Cardiac fibroblast (primary cell): Measurements from ENCODE around the gene TPP1.

ENCODE experiments used
- DNase-seq, 2 donors: peaks; one replicate each; pipeline versions ENCODE4 v3.0.0 to v3.0.0-alpha.2; 2010; ENCODE audit warnings: low read depth in 2 of 2
- H3K4me3 ChIP-seq, 2 donors: replicated peaks in 1 of 2; 1 replicate in 1 of 2; 2 replicates in 1 of 2; pipeline ENCODE4 v1.5.1; 2011; ENCODE audit warnings: low read depth in 2 of 2, low read length in 2 of 2, mild to moderate bottlenecking in 2 of 2, moderate library complexity in 1 of 2
- TF ChIP-seq, protein P1 (sequence below): IDR thresholded peaks from one replicate; pipeline ENCODE4 v1.5.1; 2011; ENCODE audit warnings: low read depth, mild to moderate bottlenecking, low read length, inconsistent platforms

Gene TPP1

DNA sequence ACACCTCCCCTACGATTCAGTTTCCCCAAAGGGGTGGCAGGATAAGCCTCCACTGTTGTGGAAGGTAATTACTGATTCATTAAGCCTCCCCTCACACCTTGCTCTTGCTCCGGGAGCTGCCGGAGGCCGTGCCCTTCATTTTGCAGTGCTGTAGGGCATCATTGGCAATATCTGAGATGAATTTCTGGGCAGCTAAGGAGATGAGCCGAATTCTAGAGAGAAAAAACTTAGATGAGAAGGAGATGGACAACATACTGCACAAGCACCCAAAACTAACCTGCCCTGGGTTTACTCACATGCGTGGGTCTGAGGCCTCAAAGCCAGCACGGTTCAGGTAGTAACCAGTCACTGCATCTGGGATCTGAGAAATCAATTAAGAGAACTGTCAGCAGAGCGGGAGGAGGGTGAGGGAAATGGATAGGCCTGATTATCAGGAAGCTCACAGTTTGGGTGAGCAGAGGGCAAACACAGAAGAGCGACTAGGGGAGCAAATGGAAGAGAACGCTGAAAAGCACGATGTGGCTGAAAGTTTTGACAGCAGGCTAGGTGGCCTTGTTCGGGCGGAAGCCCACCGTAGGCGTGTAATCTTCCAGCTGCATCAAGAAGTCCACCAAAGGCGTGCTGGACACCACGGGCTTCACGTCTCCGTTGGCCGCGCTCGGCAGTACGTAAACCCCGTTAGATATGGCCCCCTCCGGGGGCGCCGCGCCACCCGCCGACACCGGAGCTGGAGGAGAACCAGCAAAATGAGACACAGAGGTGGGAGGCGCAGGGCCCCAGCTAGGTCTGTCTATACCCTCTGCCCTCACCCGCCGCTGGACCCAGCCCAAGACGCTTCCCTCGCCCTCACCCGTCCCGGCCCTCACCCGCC, 7.9 kb downstream of the TPP1 start:
- peak overlapping the region; percentile 65 to 75 for H3K4me3 ChIP-seq
- TF ChIP-seq, protein P1, sequence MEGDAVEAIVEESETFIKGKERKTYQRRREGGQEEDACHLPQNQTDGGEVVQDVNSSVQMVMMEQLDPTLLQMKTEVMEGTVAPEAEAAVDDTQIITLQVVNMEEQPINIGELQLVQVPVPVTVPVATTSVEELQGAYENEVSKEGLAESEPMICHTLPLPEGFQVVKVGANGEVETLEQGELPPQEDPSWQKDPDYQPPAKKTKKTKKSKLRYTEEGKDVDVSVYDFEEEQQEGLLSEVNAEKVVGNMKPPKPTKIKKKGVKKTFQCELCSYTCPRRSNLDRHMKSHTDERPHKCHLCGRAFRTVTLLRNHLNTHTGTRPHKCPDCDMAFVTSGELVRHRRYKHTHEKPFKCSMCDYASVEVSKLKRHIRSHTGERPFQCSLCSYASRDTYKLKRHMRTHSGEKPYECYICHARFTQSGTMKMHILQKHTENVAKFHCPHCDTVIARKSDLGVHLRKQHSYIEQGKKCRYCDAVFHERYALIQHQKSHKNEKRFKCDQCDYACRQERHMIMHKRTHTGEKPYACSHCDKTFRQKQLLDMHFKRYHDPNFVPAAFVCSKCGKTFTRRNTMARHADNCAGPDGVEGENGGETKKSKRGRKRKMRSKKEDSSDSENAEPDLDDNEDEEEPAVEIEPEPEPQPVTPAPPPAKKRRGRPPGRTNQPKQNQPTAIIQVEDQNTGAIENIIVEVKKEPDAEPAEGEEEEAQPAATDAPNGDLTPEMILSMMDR: no peak
- DNase-seq: peak; percentile 33 to 39

DNA sequence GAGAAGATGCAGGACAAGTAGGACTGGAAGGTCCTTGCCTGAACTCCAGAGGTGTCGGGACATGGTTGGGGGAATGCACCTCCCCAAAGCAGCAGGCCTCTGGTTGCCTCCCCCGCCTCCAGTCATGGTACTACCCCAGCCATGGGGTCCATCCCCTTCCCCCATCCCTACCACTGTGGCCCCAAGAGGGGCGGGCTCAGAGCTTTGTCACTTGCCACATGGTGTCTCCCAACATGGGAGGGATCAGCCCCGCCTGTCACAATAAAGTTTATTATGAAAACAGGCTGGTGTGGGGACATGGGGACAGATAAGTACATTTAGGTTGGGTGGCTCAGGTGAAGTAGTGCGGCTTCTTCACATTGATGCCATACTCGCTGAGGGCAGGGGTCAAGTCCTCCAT, 8.6 kb downstream of the TPP1 start:
- H3K4me3 ChIP-seq: no peak overlapping the region
- TF ChIP-seq, protein P1: no peak
- no peak for DNase-seq

DNA sequence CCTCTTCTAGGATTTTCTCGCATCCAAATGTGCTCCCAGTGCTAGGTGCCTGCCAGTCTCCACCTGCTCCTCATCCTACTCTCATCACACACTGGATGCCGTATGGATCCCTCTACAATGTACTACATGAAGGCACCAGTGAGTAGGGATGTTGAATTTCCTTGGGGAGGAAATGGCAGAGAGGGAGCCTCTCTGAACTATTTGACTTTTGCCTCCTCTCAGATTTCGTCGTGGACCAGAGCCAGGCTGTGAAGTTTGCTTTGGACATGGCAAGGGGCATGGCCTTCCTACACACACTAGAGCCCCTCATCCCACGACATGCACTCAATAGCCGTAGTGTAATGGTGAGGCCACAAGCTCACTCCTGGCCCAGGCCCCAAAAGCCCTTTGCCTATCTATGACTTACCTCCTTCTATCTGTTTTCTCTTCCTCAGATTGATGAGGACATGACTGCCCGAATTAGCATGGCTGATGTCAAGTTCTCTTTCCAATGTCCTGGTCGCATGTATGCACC, 9.7 kb downstream of the TPP1 start:
- TF ChIP-seq, protein P1: no peak
- no peak for DNase-seq

DNA sequence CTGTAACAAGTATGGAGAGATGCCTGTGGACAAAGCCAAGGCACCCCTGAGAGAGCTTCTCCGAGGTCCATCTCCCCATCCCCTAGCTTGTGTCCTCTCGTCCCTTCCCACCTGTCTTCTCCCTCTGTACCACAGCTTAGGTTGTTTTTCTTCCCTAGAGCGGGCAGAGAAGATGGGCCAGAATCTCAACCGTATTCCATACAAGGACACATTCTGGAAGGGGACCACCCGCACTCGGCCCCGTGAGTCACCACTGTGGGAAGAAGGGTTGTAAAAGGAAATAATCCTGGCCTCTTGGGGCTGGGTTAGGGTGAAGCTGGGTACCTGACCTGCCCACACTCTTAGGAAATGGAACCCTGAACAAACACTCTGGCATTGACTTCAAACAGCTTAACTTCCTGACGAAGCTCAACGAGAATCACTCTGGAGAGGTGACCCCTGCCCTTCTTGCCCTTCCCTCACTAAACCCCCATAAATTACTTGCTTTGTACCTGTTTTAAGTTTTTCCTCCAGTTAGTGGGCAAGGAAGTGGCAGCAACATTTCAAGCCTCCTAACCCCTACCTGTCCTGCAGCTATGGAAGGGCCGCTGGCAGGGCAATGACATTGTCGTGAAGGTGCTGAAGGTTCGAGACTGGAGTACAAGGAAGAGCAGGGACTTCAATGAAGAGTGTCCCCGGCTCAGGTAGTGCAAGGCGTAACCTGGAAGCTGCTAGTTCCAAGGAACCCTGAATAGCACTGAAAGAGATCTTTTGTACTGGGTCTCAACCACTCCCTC, 10.3 kb downstream of the TPP1 start:
- TF ChIP-seq, protein P1: no peak
- no peak overlapping the region for H3K4me3 ChIP-seq
- DNase-seq: no peak

More for the DNA sequence above, 9.7 kb downstream of the TPP1 start:
- H3K4me3 ChIP-seq: no peak overlapping the region

DNA sequence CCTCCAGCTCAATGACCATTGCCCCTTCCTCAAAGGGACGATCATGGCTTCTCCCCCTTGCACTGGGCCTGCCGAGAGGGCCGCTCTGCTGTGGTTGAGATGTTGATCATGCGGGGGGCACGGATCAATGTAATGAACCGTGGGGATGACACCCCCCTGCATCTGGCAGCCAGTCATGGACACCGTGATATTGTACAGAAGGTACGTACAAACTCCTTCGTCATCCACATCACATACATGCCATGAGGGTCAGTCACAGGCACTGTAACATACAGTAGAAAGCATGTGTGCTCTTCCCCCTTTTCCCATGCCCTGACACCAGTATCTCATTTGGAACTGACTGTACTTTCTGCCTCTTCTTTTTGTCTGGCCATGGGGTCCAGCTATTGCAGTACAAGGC, 11.2 kb downstream of the TPP1 start:
- no peak overlapping the region for H3K4me3 ChIP-seq
- TF ChIP-seq, protein P1: no peak
- no peak for DNase-seq

DNA sequence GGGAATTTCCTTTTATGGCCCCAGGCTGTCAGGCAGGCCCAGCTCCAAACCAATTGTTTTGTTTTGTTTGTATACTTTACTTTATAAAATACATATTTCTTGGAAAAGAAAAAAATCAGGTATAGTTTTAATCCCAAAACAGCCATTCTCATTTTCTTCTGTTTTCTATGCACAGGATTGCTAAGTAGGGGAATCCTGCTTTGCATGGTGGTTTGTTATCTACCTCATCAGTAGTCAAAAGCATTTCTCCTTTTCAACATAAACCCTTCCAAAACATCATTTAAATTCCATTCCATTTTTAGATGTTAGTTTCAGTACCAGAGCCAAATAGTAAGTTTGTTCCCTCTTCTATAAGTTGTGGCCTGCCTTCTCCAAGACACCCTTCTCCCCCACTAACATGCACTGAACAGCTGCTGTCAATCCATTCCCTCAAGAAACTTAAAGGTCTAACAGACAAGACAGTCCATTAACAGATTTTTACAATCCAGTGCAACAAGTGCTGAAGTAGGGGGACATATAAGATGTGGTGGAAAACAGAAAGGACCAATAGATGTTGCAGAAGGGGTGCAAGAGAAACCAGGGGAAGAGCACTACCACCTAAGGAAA, 11.9 kb downstream of the TPP1 start:
- TF ChIP-seq, protein P1: no peak
- DNase-seq: no peak
- H3K4me3 ChIP-seq: no peak overlapping the region
